HG03280 (cell line): ENCODE results near the gene BZW2.

ENCODE experiments used
- ATAC-seq: cut with Tn5 transposase; IDR thresholded peaks from one replicate; pipeline ENCODE4 v1.9.1; 2021; ENCODE audit warnings: mild to moderate bottlenecking, moderate library complexity; ENCODE audit not compliant: unreplicated experiment

The BZW2 gene

DNA sequence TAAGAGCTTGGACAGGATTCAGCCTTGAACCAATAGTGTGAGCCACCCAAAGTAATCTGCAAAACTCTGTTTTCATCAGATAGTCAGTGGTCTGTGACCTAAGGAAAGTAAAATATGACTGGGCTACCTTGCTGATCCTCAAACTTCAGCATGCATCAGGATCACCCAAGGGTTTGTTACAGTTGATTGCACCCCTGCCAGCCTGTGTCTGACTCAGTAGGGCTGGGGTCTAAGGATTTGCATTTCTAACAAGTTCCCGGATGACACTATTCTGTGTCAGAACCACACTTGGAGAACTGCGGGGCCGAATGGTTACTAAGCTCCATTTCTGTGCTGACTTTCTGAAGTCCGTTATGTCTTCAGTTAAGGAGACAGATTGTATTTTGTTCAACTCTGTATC, 66.9 kb downstream of the BZW2 start:
- ATAC-seq = no peak

DNA sequence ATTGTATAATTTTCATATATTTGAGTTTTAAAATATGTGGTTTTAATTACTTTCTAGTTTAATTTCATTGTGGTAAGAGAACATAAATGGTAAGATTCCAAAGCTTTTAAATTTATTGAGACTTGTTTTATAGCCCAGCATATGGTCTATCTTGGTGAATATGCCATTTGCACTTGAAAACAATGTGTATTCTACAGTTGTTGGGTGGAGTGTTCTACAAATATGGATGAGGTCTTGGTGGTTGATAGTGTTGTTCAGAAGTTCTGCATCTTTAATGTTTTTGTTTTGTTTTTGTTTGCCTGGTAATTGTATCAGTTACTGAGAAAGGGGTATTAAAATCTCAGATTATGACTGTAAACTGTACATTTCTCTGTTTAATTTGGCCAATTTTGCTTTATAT, 69.9 kb downstream of the BZW2 start:
- no peak for ATAC-seq

DNA sequence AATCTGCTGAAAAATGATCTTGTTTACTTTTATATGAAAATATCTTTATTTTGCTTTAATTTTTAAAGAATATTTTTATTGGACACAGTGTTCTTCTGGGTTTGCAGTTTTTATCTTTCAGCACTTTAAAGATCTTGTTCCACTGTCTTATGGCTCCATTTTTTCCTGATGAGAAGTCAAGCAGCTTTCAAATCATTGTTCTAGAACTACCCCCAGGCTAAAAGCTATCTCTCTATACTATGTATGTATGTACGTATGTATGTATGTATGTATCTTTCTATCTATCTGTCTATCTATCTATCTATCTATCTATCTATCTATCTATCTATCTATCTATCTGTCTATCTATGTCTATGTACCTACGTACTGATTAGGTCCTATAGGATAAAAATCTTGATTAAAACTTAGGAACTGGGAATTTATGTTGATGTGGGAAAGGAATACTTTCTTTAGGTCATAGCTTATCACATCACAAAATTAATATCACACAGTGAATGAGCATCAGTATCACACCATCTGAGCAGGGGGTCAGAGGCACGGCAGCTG, 72.2 kb downstream of the BZW2 start:
- no peak for ATAC-seq

DNA sequence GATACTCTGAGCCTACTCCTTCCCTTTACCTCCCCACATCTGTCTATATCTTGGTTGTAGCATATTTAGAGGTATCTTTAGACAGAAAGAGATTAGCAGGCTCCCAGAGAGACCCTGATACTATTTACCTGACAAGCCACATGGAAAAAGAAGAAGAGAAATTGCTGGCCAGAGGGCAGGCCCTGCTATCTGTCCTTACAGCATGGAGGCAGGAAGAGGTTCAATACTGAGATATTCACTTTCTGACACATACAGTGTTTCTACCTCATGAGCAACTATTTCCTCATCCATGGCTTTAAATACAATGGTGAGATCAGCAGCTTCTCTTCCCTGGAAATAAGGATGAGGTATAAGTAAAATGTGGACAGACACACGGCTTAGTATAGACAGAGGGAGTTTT, 73.7 kb downstream of the BZW2 start:
- no peak for ATAC-seq

DNA sequence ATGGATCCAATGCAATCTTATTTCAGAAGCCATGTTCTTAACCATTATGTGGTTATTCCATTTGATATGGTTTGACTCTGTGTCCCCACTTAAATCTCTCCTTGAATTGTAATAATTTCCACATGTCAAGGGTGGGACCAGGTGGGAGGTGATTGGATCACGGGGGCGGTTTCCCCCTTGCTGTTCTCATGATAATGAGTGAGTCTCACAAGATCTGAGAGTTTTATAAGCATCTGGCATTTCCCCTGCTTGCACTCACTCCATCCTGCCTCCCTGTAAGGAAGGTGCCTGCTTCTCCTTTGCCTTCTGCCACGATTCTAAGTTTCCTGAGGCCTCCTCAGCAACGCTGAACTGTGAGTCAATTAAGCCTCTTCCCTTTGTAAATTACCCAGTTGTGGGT, 75.6 kb downstream of the BZW2 start:
- no peak for ATAC-seq

DNA sequence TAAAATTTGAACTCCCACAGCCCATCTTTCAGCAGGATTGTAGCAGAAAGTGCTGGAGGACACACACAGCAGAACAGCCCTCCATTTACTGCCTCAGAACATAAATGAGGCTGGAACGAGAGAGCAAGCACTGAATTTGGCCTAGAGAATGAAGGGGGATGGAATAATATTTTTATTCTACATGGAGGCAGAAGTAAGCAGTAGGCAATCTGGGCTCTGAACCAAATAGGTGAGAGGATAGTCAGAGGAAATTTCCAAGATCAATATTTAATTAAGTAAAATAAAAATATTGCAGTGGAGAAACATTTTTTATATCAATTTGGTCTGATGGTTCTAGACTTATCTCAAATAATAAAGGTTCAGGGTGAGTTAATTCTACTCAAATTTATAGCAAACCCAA, 78.4 kb downstream of the BZW2 start:
- ATAC-seq = no peak

DNA sequence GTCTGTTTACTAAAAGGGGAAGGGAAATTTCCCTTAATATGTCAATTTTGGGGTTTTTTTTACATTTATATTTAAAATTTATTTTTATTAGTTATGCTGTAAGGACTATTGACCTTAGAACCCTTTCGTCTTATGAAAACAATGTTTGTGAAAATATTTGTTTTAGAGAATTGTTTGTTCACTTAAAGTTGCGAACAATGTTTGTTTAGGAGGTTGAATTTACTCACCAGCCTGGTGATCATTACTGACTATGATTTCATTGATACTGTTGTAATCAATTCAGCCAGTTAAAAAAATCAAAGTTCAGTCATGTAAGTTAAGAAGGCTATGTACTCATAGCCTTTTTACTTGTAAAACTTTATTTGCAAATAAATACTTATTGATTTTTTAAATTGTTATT, 80.2 kb downstream of the BZW2 start:
- ATAC-seq = no peak

DNA sequence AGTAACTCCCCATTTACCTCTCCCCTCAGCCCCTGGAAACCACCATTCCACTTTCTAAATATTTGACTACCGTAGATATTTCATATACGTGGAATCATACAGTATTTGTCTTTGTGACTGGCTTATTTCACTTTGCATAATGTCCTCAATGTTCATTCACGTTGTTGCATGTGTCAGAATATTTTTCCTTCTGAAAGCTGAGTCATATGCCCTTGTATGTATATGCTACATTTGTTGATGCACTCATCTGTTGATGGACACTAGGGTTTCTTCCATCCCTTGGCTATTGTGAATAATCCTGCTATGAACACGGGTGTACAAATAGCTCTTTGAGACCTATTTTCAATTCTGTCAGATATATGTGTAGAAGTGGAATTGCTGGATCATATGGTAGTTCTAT, 81.8 kb downstream of the BZW2 start:
- ATAC-seq = no peak

DNA sequence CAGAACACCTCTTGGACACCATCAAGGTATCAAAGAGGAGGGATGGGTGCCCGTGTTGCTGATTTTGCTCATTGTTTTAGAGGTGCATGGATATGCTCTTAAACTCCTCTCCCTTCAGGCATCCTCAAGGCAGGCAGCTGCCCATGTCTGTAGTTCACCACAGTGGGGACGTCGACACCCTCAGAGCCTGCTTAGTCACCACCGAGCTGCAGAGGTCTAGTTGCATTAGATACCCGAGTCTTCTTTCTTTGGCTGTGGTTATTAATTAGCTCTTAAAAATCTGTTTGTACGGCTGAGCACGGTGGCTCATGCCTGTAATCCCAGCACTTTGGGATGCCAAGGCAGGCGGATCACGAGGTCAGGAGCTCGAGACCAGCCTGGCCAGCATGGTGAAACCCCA, 82.8 kb downstream of the BZW2 start:
- no peak for ATAC-seq

DNA sequence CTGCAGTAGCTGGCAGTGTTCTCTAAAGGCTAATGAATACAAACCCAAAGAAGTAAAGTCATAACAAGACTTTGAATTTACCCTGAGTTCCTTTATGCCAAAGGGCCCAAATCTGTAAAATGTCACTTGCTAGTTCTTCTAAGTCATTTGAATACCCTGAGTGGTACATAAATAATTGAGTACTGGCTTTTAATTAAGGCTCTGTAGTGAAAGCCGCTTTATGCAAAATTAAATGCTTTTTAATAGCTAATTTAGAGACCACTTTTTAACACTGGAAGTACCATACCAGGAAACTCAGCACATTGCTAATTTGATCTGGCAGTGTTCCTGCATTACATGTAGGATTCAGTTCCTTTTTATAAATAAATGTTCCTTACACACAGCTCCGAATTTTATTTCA, 83.6 kb downstream of the BZW2 start:
- no peak for ATAC-seq

DNA sequence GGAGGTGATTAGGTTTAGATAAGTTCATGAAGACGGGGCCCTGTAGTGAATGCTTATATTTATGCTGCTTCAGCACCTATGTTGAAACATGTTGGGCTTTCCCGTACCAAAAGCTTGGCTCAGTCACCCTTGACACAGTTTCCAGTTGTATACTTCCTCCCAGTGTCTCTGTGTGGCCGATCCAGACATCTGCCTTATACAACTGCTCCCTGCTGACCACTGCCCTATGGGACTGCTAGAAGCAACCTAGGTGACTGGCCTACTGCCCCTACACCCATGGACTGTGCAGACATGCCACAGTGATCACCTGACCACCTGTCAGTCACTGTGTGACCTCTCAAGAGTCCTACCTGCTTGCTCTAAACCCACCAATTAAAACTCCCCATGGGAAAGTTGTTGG, 85.0 kb downstream of the BZW2 start:
- ATAC-seq = no peak

DNA sequence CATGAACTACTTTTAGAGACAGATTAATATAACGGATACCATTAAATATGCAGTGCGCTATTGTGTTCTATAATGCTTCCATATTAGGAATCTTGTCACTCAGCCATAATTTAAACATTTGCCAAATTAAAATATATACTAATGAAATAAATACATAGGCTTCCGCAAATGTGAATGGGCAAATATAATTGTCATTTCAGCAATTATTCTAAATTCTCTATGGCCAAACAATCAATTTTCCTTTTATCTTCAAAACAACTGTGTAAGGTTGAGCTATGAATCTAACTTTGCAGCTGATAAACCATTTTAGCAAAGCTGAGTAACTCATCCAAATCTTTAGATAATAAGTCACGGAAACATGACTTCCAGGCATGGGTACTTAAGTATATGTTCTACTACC, 86.8 kb downstream of the BZW2 start:
- no peak for ATAC-seq

DNA sequence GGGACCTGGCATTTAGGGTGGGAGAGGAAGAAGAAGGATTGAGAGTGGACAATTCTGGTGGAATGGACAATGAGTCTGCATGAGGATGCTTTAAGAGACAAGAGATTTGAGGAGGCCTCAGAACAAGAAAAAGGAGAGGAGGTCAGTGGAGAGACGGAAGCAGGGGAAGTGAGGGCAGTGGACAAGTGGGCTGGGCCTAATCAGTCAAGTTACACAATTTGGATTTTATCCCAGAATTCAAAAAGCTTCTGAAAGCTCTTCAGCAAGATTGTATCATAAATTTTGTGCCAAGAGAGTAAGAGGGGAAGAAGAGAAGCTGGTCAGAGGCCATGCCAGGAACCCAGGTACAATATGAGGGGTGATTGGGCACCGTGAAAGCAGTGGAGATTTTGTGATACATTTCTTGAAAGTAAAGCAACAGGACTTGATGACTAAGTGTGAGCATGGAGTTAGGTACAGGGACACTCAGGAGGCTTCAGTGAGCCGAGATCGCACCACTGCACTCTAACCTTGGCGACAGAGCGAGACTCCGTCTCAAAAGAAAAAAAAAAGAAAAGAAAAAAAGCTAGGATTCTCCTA, 88.3 kb downstream of the BZW2 start:
- ATAC-seq = no peak

DNA sequence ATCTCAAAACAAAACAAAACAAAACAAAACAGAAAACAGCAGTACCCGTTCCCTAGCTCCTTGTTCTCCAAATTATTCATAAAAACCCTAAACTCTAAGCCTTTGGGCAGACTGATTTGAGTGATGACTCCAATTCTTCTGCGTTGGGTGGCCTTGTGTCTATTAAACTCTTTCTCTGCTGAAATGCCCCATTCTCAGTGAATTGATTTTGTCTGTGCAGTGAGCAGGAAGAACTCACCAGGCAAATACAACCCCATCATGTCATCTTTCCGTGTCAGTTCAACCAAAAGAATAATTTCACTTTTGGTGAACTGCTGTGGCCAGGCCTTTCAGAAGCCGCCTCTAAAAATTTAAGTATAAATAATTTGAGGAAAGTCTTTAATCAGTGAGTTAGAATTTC, 89.0 kb downstream of the BZW2 start:
- ATAC-seq = no peak

DNA sequence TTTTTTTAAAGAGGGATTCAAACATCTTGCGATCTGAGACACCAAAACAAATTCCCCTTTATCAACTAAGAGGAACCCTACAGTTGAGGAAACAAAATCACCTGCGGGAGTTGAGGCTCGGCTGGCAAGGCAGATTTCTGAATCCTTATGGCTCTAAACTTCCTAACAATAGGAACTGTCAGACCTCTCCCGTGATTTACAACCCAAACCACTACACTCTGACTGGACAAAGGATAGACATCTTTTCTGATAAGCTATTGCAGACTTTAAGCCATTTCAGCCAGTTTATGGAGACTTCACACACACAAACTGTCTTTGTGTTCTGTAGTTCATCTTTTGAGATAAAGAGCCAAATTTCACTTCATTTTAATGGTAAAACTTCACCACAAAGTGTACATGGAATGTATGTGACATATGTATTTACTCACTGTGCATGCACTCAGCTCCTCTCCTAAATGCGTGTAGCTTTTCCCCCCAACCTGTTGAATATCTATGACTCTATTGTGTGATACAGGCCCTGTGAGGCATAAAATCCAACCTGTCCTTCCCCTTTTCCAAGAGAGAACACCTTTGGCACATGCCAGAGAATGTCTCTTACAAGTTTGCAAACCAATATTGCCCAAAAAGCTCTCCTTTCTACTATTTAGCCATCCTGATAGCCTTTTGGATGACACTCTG, 92.2 kb downstream of the BZW2 start:
- ATAC-seq = no peak

DNA sequence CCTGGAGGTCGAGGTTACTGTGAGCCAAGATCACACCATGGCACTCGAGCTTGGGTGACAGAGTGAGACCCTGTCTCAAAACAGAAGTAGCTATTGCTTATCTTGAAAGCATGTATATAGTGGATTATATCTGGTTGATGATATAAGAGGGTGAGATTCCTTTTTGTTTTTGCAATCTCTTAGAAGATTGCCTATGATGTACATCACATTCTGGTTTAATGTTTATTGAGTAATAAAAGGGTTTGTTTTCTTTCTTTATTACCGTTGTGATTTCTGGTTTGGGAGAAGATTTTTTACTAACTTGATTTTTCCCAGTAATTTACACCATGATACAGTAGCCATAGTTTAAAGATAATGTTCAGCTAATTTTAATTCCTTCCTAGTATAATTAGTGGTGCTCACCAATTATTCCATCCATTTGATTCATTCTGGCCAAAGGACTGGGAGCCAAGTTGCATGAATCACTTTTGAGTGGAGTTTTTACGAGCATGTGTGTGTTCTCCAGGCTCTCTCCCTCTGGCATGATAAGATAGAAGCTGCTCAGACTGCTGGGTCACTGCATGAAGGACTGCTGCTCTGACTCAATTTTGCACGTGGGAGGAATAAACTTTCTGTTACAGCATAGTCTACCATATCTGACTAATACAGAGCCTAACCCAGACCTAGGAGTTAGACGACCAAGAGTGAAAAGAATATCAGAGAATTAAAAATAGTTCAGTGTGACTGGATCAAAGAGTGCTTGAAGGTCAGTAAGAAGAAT, 94.1 kb downstream of the BZW2 start:
- ATAC-seq = no peak

DNA sequence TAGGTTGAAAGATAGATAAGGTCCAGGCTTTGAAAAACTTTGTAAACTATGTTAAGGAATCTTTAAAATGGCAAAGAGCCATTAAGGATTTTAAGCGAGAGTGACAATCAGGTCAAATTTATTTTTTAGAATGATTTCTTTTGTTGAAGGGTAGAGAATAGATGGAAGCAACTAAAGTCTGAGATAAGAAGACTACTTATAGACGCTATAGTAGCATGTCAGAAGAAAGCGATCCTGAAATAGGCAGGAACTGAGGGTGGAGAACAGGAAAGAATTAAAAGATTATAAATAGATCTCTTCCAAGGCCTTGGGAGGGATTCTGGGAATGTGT, 94.6 kb downstream of the BZW2 start:
- ATAC-seq = no peak

DNA sequence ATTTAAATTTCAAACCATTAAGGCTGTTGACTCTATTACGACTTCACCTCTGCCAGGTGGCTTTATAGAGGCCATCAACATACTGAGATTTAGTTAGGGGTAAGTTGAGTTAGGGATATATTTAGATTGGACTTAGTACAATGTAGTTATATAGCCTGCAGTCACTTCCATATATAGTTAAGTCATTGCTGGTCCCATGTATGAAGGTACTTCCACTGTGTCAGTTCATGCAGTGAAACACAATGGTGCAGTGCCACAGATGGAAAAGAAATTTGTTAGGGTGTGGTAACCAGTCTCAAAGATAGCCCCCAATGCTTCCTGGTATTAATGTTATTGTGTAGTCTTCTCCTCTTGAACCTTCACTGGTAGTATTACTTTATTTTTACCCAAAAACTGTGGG, 95.0 kb downstream of the BZW2 start:
- no peak for ATAC-seq

DNA sequence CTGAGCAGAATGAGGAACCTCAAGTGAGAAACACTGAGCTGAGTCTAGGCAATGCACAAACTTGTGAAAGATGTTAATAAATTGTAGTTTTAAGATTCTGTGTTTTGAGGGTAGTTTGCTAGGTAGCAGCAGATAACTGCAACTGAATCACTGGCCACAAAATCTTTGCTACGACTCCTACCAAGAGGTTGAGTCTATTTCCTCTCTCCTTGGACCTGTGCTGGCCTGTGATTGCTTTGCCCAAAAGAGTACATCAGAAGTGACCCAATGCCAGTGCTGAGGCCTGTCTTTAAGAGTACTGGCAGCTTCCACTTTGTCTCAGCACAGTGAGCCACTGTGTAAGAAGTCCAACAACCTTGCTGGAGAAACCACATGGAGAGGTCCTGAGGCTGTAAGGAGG, 95.7 kb downstream of the BZW2 start:
- ATAC-seq = no peak

DNA sequence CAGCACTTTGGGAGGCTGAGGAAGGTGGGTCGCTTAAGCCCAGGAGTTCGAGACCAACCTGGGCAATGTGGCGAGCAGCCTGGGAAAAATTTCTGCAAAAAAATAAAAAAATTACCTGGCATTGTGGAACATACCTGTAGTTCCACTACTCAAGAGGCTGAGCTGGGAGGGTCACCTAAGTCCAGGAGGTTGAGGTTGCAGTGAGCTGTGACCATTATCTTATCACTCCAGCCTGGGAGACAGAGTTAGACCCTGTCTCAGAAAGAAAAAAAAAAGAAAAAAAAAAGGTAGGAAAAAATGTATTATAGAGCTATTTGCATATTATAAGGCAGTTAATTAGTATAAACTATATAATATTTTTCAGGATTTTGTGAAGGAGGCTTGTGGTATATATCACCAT, 96.6 kb downstream of the BZW2 start:
- no peak for ATAC-seq

DNA sequence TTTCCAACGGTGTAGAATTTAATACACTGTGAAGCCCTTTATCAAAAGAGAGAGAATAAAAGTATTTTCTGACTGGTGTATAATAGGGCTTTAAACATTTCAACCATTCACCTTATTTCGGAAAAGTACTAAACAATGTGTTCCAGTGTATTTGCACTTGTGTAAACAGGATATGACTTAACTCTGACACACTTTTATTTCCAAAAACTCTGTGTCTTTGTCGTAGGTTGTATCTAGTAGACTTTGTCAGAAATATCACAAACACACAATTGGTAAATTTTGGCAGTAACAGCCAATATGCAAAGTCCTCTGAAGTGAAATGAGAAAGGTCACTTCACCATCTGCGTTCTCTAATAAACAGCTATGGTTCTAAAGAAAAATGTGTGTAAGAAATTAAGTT, 97.3 kb downstream of the BZW2 start:
- no peak for ATAC-seq

DNA sequence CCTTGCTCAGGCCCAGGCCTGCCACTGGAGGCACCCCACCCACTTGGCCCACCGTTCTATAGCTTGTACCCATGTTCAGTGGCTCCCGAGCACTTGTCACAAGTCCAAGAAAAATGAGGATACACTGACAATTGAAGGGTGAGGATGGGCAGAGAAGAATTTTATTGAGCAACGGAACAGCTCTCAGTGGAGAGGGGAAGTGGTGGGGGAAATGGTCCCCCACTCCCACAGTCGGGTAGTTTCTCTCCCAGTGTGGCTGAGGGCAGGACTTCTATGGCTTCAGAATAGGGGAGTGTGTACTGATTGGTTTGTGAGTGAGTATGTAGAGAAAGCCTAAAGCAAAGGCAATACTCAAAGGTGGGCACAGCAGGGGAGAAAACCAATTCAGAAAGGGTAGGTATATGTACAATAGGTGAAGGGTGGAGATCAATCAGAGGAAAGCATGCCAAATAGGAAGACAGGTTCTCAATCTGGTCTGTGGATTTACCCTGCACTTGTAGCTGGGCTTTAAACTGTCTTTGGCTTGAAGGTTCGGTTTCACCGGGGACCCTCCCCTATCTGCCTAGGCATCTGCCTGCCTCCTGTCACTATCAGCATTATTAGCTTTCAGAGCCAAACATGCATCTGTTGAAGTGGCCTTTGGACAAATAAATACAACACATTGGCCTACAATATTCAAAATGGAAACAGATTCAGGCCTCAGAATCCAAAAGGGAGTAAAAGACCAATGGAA, 98.7 kb downstream of the BZW2 start:
- ATAC-seq = no peak
